Ascending aorta (tissue), 2 donors: ENCODE data around the gene KCNIP4. TPM values are rescaled to one million over a fixed set of nuclear protein-coding genes. Genes with fewer than 3 reads are reported as not detected.

Source experiments
- DNase-seq, 2 donors: peaks; one replicate each; pipeline ENCODE4 v3.0.0-alpha.2; 2019; ENCODE audit warnings: low spot score in 2 of 2
- H3K27ac ChIP-seq, 2 donors: fragments of 200-600 bp; sonication (generic); one replicate each; pipeline ENCODE4 v1.5.1; 2016 to 2017; ENCODE audit warnings: mild to moderate bottlenecking in 1 of 2
- H3K27me3 ChIP-seq: fragments of 200-600 bp; sonication (generic); one replicate; pipeline ENCODE4 v1.5.1; 2017
- H3K36me3 ChIP-seq, 2 donors: fragments of 200-600 bp; sonication (generic); one replicate each; pipeline ENCODE4 v1.5.1; 2016
- H3K4me1 ChIP-seq, 2 donors: fragments of 200-600 bp; sonication (generic); one replicate each; pipeline ENCODE4 v1.5.1; 2016 to 2017; ENCODE audit warnings: mild to moderate bottlenecking in 1 of 2
- H3K4me3 ChIP-seq, 2 donors: fragments of 200-600 bp; sonication (generic); one replicate each; pipeline ENCODE4 v1.5.1; 2016 to 2017; ENCODE audit warnings: mild to moderate bottlenecking in 1 of 2
- H3K9me3 ChIP-seq, 2 donors: fragments of 200-600 bp; sonication (generic); one replicate each; pipeline ENCODE4 v1.5.1; 2016
- intact Hi-C: fragments of 100-400 bp; cut with DNase I; formaldehyde crosslinking; loops from one replicate; pipeline ENCODE4 v1.15.1; 2023
- total RNA-seq: library from RNA; depleted of rRNA; stranded (reverse); fragments of >200 nt; gene quantifications from one replicate; pipeline ENCODE4 v1.1.0, GENCODE V29; 2016
- TF ChIP-seq, protein P1 (sequence below), 3 experiments: fragments of 200-600 bp in 2 of 3; fragments of 450-650 bp in 1 of 3; sonication (generic) in 2 of 3; IDR thresholded peaks; one replicate each; pipeline ENCODE4 v1.5.1; 2016 to 2019; ENCODE audit warnings: antibody characterized with exemption in 3 of 3, mild to moderate bottlenecking in 1 of 3, moderate library complexity in 1 of 3

The KCNIP4 gene
- total RNA-seq, 1 donor from 2014 or later = not detected

GRCh38 chr4:21856301-21856700 is 92.3 kb downstream of the KCNIP4 start:
- Histone ChIP-seq H3K4me1 (no peaks in the 10 kb centered on the region), H3K27ac (no peak overlapping the region), H3K4me3 (no peak overlapping the region), H3K9me3 (no peaks in the 10 kb centered on the region), H3K36me3 (no peaks in the 10 kb centered on the region), H3K27me3 (no peaks in the 10 kb centered on the region)
- TF ChIP-seq, protein P1, sequence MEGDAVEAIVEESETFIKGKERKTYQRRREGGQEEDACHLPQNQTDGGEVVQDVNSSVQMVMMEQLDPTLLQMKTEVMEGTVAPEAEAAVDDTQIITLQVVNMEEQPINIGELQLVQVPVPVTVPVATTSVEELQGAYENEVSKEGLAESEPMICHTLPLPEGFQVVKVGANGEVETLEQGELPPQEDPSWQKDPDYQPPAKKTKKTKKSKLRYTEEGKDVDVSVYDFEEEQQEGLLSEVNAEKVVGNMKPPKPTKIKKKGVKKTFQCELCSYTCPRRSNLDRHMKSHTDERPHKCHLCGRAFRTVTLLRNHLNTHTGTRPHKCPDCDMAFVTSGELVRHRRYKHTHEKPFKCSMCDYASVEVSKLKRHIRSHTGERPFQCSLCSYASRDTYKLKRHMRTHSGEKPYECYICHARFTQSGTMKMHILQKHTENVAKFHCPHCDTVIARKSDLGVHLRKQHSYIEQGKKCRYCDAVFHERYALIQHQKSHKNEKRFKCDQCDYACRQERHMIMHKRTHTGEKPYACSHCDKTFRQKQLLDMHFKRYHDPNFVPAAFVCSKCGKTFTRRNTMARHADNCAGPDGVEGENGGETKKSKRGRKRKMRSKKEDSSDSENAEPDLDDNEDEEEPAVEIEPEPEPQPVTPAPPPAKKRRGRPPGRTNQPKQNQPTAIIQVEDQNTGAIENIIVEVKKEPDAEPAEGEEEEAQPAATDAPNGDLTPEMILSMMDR (IDR thresholded peaks at IDR 0.05) = no peak
- intact Hi-C loops = no loop called here
- DNase-seq = no peak

GRCh38 chr4:21849077-21849476 is 99.5 kb downstream of the KCNIP4 start:
- intact Hi-C loops = no loop called here
- H3K4me1 ChIP-seq = no peaks in the 10 kb centered on the region
- H3K27ac ChIP-seq = no peak overlapping the region
- no peak overlapping the region for H3K4me3 ChIP-seq
- TF ChIP-seq, protein P1 (IDR thresholded peaks at IDR 0.05) = no peak
- H3K27me3 ChIP-seq = no peaks in the 10 kb centered on the region
- no peaks in the 10 kb centered on the region for H3K9me3 ChIP-seq
- DNase-seq = no peak
- H3K36me3 ChIP-seq = no peaks in the 10 kb centered on the region

- no peaks in the 10 kb centered on the region for H3K4me1 ChIP-seq
- no peak overlapping the region for H3K27ac ChIP-seq
- no peaks in the 10 kb centered on the region for H3K36me3 ChIP-seq
- no peaks in the 10 kb centered on the region for H3K27me3 ChIP-seq
- no peak for DNase-seq
- intact Hi-C loops = no loop called here
- H3K9me3 ChIP-seq = no peaks in the 10 kb centered on the region
- H3K4me3 ChIP-seq = no peak overlapping the region
- TF ChIP-seq, protein P1 (IDR thresholded peaks at IDR 0.05) = no peak
These were observed 100.6 kb downstream of the KCNIP4 start for GRCh38 chr4:21848021-21848420.

GRCh38 chr4:21845663-21846062 is 102.9 kb downstream of the KCNIP4 start:
- no peaks in the 10 kb centered on the region for H3K9me3 ChIP-seq
- TF ChIP-seq, protein P1 (IDR thresholded peaks at IDR 0.05) = no peak
- no peaks in the 10 kb centered on the region for H3K36me3 ChIP-seq
- intact Hi-C loops = no loop called here
- H3K4me1 ChIP-seq = no peaks in the 10 kb centered on the region
- H3K27me3 ChIP-seq = no peaks in the 10 kb centered on the region
- DNase-seq = no peak
- no peak overlapping the region for H3K4me3 ChIP-seq
- H3K27ac ChIP-seq = no peak overlapping the region

- Histone ChIP-seq H3K9me3 (no peaks in the 10 kb centered on the region), H3K36me3 (no peaks in the 10 kb centered on the region), H3K27ac (no peak overlapping the region), H3K4me1 (no peaks in the 10 kb centered on the region), H3K27me3 (no peaks in the 10 kb centered on the region), H3K4me3 (no peak overlapping the region)
- no peak for DNase-seq
- TF ChIP-seq, protein P1 (IDR thresholded peaks at IDR 0.05) = no peak
- intact Hi-C loops = no loop called here
These were observed 112.9 kb downstream of the KCNIP4 start for GRCh38 chr4:21835712-21836111.

GRCh38 chr4:21830272-21830671 is 118.3 kb downstream of the KCNIP4 start:
- Histone ChIP-seq H3K4me3 (no peak overlapping the region), H3K27ac (no peak overlapping the region), H3K9me3 (no peaks in the 10 kb centered on the region)

More at GRCh38 chr4:21830272-21830671, 118.3 kb downstream of the KCNIP4 start:
- TF ChIP-seq, protein P1 (IDR thresholded peaks at IDR 0.05) = no peak
- H3K4me1 ChIP-seq = no peaks in the 10 kb centered on the region
- no peak for DNase-seq
- intact Hi-C loops = no loop called here
- no peaks in the 10 kb centered on the region for H3K36me3 ChIP-seq
- no peaks in the 10 kb centered on the region for H3K27me3 ChIP-seq
